Measurements from ENCODE around the gene NKX3-2.
"Not testable (repeated sequence)": the region's sequence is repeated elsewhere in the genome, so short reads cannot be mapped to it uniquely, and the experiment has no call there.

NKX3-2 gene

GRCh38 chr4:13543839-13544605 lies at the start of gene NKX3-2:
Gene NKX3-2 (minus strand): TSS chr4:13544508. CDS start chr4:13544414, 94 bp downstream.
- DNase-seq = no peak

DNA sequence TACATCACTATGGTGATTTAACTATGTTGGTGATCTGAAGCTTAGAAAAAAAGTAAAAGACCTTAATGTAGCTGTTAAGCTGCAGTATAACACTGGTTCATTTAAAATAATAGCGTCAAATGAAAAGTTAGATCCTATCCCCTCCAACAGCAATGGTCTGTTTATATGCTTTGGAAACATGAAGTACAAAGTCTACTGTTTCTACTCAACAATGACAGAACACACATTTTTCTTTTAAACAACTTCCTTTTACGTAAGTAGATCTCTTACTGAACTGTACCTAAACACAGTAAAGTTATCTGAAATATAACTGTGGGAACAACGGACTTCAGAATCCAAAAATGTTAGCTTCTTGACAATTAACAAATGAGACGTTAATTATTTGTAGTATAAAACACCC lies 47.9 kb upstream of the NKX3-2 start:
- no peak for DNase-seq

DNA sequence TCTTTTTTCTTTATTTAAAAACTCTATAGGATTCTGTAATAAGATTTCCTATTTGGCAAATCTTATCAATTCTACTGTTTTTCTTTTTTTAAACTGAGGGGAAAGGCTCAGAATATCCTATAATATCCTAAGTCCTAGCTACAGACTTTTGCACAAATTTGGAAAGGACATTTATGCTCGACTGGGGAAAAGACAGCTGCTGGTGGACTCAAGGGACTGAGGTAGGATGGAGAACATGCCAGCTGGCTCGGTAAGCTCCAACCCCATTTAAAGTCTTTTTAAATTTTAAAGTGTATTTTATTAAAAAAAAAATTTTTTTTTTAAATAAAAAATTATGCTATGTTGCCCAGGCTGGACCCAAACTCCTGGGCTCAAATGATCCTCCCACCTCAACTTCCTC lies 46.5 kb upstream of the NKX3-2 start:
- no peak for DNase-seq

DNA sequence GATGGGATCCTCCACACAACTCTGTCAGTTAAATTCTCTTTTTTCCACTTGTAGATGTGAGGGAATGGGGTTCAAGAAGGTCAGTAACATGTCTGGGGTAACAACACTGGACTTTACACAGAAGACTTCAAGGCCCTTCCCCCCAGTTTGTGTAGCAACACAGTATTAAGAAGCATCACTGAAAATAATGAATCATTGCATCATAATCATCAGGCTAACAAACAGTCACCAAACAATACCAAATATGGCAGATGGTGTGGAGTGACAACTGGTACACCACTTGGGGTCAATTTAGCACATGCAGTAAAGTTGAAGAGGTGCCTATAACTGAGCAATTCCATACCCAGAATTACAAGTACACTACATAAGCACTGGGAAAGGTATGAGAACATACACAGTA lies 44.6 kb upstream of the NKX3-2 start:
- no peak for DNase-seq

DNA sequence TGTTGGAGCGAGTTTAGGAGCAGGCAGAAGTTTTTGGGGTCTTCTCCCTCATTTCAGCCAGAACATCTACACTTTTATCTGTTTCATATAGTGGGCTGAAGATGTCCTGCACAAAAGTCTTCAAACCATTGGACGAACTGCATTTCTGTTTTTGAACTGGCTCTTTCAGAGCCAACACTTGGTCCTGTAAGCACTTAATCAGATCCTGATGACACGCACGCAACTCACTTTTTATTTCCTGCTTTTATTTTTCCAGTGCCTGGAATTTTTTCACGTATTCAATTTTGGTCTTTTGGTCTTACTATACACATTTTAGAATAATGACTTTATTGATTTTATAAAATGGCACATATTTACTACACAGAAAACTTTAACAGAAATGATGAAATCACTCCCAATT lies 40.2 kb upstream of the NKX3-2 start:
- DNase-seq = no peak

DNA sequence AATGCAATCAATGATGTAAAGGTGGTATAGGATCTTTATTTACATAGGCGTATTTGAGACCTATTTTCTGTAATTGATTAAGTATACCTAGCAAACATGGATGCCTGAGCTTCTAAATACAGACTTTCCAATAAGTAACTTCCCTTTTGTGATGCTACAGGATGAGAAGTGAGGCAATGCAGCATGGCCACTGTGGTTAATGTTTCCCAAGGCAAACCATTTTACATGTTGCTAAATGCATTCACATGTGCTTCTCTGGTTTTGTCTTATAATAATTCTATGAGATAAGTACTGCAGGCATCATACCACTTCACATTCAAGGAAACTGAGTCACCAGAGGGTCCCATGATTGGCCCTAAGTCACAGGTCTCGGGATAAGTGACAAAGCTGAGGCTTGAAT lies 35.7 kb upstream of the NKX3-2 start:
- no peak for DNase-seq

GRCh38 chr4:13577660-13578059 lies 33.4 kb upstream of the NKX3-2 start:
- no peak for DNase-seq

DNA sequence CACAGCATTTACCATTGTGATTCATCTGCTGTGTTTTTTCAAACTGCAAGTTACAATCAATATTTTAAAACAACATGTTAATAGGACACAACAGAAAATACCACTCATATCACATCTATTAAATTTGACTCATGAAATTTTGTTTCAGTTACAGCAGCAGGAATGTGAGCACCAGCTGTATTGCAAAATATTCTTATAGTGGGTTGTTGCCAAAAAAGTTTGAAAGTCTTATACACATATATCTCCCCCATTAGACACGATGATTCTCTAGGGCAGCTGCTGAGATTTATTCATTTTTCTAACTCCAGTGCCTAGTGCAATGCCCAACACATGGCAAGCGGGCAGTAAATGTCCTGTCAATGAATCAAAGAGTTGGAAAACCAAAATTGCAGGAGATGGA lies 26.6 kb upstream of the NKX3-2 start:
- no peak for DNase-seq

GRCh38 chr4:13567125-13567524 lies 22.8 kb upstream of the NKX3-2 start:
- no peak for DNase-seq

GRCh38 chr4:13562876-13563275 lies 18.6 kb upstream of the NKX3-2 start:
- no peak for DNase-seq

- DNase-seq = no peak
These were observed 17.4 kb upstream of the NKX3-2 start for GRCh38 chr4:13561673-13562072.

DNA sequence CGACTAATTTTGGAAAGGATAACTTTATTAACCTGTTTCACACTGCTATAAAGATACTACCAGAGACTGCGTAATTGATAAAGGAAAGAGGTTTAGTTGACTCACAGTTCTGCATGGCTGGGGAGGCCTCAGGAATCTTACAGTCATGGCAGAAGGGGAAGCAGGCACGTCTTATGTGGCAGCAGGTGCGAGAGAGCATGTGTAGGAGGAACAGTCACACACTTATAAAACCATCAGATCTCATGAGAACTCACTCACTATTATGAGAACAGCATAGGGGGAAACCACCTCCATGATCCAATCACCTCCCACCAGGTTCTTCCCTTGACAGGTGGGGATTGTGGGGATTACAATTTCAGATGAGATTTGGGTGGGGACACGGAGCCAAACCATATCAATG lies 15.8 kb upstream of the NKX3-2 start:
- DNase-seq = not testable (repeated sequence)

- no peak for DNase-seq
These were observed 15.1 kb upstream of the NKX3-2 start for GRCh38 chr4:13559413-13559812.

GRCh38 chr4:13558881-13559280 lies 14.6 kb upstream of the NKX3-2 start:
- DNase-seq = no peak

GRCh38 chr4:13555325-13555724 lies 11.0 kb upstream of the NKX3-2 start:
- DNase-seq = no peak

GRCh38 chr4:13553081-13553480 lies 8.8 kb upstream of the NKX3-2 start:
- DNase-seq = no peak

DNA sequence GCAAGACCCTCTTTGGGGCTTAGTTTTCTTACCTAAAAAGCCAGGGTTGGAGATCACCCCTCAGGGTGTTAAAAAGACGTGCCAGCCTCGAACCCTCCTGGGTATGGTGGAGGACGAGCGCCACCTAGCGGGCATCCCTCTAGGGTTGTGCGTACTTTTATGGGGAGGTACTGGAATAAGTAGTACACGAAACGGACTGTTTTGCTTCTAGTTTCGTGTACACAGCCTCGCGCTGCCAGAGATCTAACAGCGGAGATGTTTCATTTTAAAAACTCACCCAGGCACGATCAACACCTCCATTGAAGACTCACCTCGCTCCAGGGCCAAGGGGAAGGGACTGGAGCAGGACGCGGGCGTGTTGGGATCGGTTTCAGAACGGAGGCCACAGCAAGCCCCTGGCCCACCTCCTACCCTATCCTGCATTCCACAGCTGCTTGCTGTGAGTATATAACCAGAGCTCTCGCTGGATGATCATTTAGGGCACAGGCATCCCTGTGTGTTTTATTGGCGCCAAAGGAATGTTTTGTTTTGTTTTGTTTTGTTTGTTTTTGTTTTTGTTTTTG lies 4.8 kb upstream of the NKX3-2 start:
- DNase-seq = peak; percentile 85

GRCh38 chr4:13548059-13548983 lies 4.0 kb upstream of the NKX3-2 start:
- DNase-seq = no peak

GRCh38 chr4:13547485-13548041 lies 3.3 kb upstream of the NKX3-2 start:
- DNase-seq = no peak

DNA sequence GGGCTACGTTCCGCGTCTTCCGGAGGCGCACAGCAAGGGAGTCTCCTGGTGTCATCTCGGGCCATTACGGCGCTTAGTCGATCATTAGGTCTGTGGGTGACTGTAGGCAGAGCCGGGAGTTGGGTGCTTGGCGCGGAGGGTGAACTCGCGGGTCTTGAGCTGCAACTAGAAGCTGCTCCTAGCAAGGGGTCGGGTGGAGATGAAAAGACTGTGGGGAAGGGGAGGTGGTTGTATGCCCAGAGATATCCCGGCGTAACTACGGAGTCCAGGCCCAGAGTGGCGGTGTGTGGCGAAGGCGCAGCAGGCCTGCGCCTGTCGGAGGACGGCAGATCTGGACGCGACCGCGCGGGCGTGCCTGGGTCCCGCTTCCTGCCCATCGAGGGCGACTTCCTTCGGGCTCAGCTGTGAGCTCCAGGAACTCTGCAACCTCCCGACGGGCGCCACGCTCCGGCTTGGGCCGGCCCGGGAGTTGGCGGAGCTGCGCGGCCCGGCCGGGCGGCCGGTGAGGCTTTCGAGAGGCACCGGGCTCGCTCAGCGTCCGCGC lies 2.7 kb upstream of the NKX3-2 start:
- no peak for DNase-seq

- DNase-seq = no peak
These were observed 2.0 kb upstream of the NKX3-2 start for GRCh38 chr4:13546142-13546940.

DNA sequence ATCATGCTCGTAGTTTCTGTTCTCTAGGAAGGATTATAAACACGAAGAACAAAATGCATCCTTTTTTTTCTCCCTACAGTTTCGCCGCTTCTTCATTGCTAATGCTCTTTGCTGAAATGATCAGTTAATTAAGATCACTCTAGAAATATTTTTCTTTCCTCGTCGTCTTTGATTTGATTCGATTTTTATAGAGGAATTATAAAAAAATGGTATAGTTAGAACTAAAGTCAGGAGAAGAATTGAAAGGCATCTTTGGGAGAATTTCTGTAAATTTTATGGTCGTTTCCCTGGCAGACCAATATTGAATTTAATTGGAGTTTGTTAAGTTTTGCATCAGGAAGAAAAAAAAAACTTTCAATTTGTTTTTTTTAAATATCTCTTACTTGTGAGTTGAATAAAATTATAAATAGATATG lies 1.1 kb upstream of the NKX3-2 start:
- no peak for DNase-seq

All from activated naive CD4-positive, alpha-beta T cell treated with Interleukin-2 at 50 U/mL for 16 hours (primary cell).